ENCODE data around the gene PCDH12.

Gene PCDH12

DNA sequence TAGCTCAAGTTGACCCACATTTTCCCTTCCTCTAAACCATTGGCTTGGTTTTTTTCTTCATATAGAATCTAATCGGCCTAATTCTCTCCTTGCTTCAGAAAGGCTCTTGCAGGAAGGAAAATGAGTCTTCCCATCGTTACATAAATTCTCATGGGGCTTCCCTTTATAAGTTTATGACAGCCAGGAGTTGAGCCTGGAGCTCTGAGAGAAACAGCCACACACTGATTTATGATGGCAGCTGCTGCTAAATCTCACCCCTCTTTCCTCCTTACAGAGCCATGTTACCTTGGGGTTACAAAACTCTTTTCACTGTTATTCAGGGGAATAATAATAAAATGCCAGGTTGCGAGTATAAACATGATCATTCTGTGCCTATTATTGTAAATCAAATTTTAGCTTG is 5.7 kb upstream of the PCDH12 start:
- Histone ChIP-seq H3K27ac (no peak overlapping the region), H3K36me3 (no peaks in the 10 kb centered on the region), H3K9me3 (ENCODE audit: severe bottlenecking) (no peaks in the 10 kb centered on the region), H3K4me3 (ENCODE audit: low read depth, low read length) (no peak overlapping the region), H3K27me3 (ENCODE audit: insufficient read depth, low read depth, severe bottlenecking) (no peaks in the 10 kb centered on the region)
- DNase-seq, result no peak
- TF ChIP-seq, protein P1, sequence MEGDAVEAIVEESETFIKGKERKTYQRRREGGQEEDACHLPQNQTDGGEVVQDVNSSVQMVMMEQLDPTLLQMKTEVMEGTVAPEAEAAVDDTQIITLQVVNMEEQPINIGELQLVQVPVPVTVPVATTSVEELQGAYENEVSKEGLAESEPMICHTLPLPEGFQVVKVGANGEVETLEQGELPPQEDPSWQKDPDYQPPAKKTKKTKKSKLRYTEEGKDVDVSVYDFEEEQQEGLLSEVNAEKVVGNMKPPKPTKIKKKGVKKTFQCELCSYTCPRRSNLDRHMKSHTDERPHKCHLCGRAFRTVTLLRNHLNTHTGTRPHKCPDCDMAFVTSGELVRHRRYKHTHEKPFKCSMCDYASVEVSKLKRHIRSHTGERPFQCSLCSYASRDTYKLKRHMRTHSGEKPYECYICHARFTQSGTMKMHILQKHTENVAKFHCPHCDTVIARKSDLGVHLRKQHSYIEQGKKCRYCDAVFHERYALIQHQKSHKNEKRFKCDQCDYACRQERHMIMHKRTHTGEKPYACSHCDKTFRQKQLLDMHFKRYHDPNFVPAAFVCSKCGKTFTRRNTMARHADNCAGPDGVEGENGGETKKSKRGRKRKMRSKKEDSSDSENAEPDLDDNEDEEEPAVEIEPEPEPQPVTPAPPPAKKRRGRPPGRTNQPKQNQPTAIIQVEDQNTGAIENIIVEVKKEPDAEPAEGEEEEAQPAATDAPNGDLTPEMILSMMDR (IDR thresholded peaks at IDR 0.05; ENCODE audit: low read depth, low read length), result no peak

DNA sequence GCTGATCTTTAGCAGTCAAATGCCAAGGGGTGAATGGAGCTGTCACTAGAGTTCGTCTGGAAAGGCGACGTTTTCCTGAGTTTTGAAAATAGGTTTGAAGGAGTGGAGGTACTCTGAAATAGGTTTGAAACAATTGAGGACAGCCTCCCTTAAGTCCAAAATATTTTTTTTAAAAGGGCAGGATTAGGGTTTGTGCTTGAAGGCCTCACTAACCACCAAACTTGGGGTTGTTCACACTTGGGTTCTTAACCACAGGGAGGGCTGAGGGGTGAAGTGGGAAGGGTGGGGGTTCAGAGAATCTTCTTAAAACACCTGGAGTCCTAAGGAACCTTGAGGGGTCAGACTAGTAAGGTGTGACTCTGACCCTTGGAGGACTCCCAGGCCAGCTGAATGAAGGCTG is 3.5 kb upstream of the PCDH12 start:
- TF ChIP-seq, protein P1 (IDR thresholded peaks at IDR 0.05; ENCODE audit: low read depth, low read length), result no peak
- Histone ChIP-seq H3K4me3 (ENCODE audit: low read depth, low read length) (no peak overlapping the region), H3K9me3 (ENCODE audit: severe bottlenecking) (no peaks in the 10 kb centered on the region), H3K36me3 (no peaks in the 10 kb centered on the region), H3K27me3 (ENCODE audit: insufficient read depth, low read depth, severe bottlenecking) (no peaks in the 10 kb centered on the region), H3K27ac (no peak overlapping the region)
- no peak for DNase-seq

DNA sequence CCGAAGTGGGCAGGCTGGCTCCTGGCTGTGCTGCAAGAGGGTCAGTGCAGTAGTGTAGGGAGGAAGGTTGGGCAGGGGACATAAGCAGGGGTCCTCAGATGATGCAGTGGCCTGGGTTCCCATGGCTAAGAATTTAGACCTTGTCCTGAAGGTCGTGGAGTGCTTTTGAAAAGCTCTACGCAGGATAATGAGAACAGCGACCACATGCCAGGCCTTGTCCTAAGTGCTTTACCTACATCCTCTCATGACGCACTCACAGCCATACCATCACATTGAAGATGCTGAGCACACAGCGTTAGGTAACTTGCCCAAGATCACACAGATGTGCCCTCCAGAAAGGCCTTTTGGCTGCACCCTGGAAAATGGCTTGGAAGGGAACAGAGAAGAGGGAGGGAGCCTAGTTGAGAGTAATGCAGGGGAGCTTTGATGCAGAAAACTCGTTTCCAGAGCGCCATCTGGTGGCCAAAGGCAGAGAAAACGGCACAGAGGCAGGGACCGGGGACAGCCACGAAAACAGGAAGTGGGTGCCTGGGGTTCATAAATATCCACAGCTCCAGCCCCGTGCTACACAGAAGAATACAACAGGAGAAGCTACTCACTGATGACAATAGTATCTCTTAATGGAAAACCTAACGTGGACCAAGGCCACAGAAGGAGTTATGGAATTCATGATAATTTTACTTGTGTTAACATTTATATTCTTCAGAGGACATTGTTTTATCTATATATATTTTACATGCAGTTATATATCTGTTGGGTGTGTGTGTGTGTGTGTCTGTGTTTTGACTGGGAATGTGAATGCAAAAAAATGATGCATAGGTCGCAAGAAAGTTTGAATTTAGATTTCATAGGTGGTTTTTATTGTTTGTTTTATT is 2.7 kb upstream of the PCDH12 start:
- TF ChIP-seq, protein P1 (IDR thresholded peaks at IDR 0.05; ENCODE audit: low read depth, low read length), result peak; percentile 84
- no peak overlapping the region for H3K27ac ChIP-seq
- H3K9me3 ChIP-seq (ENCODE audit: severe bottlenecking), result no peaks in the 10 kb centered on the region
- H3K4me3 ChIP-seq (ENCODE audit: low read depth, low read length), result no peak overlapping the region
- peak; percentile 87 for DNase-seq
- H3K27me3 ChIP-seq (ENCODE audit: insufficient read depth, low read depth, severe bottlenecking), result no peaks in the 10 kb centered on the region
- no peaks in the 10 kb centered on the region for H3K36me3 ChIP-seq

DNA sequence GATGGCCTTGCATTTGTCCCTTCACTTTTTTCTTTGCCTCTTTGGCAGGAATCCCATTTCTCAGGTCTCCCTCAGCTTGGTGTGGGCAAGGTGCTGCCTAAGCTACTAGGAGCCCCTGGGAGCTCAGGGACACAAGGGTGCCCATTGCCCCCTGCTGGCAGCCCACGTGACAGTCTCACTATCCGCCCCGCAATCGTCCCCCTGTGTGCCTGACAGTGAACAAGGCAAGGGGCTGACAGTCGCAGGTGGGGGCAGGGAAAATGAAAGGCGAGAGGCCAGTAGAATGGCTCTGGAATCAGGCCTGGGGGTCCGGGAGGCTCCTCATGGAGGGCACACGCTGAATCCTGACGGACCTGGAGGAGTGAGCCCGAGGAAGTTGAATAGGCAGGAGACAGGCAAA is 2.0 kb upstream of the PCDH12 start:
- peak; percentile 59 for DNase-seq
- H3K4me3 ChIP-seq (ENCODE audit: low read depth, low read length), result no peak overlapping the region
- no peak overlapping the region for H3K27ac ChIP-seq
- no peaks in the 10 kb centered on the region for H3K27me3 ChIP-seq (ENCODE audit: insufficient read depth, low read depth, severe bottlenecking)
- TF ChIP-seq, protein P1 (IDR thresholded peaks at IDR 0.05; ENCODE audit: low read depth, low read length), result peak; percentile 69
- H3K36me3 ChIP-seq, result no peaks in the 10 kb centered on the region
- H3K9me3 ChIP-seq (ENCODE audit: severe bottlenecking), result no peaks in the 10 kb centered on the region

DNA sequence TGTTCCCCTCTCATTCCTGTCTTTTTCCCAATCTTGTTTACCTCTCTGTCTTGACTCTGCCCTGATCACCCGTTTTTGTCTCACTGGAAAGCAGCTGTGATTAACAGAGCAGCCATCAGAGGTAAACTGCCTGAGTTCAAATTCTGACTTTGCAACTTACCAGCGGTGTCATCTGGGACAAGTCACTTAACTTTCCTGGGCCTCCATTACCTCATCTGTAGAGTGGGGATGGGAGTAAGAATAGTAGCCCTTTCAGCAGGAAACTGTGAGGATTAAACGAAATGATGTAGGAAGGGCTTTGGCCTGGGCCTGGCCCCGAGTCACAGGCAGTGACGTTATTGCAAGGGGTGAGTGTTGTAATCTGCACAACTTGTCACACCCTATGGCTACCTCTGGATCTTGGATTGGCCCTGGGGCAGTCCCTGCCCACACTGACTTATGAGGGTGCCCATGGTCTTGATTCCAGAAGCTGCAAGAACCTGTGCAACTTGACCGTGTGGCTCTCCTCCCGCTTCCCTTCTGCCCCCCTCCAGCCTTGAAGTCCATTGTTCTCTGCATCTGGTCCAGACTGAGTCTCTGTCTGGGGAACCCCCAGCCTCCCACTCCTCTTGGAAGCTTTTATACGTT is 657 bp upstream of the PCDH12 start:
- no peaks in the 10 kb centered on the region for H3K27me3 ChIP-seq (ENCODE audit: insufficient read depth, low read depth, severe bottlenecking)
- no peaks in the 10 kb centered on the region for H3K9me3 ChIP-seq (ENCODE audit: severe bottlenecking)
- H3K36me3 ChIP-seq, result no peaks in the 10 kb centered on the region
- TF ChIP-seq, protein P1 (IDR thresholded peaks at IDR 0.05; ENCODE audit: low read depth, low read length), result no peak
- H3K27ac ChIP-seq, result peak overlapping the region; percentile 2; the same call in 1 of the 2 replicates
- no peak overlapping the region for H3K4me3 ChIP-seq (ENCODE audit: low read depth, low read length)
- no peak for DNase-seq
